GM21526 (cell line): Measurements from ENCODE around the gene NUDT21.
"Not testable (repeated sequence)": the region's sequence is repeated elsewhere in the genome, so short reads cannot be mapped to it uniquely, and the experiment has no call there.

Experiments used
- ATAC-seq: cut with Tn5 transposase; IDR thresholded peaks from one replicate; pipeline ENCODE4 v1.9.1; 2021; ENCODE audit warnings: moderate library complexity; ENCODE audit not compliant: unreplicated experiment, low FRiP score

NUDT21 gene

DNA sequence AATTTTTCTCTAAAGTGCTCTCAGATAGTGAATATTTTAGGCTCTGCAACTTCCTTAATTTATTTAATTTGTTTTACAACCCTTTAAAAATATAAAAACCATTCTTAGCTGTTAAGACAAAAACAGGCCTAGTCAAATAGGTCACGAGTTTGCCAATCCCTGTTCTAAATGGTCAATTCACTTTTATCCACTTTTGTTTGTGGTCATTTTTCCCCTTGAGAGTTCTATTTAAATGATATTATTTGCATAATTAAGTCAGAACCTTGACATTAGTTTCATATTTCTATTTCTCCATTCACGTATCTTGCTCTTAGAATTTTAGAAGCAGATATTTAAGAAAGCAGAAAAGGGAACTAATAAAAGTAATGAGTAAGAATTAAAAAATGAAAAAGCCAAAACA lies 29.8 kb downstream of the NUDT21 start:
- ATAC-seq: no peak

- no peak for ATAC-seq
Measured at GRCh38 chr16:56420613-56421012, 30.5 kb downstream of the NUDT21 start.

GRCh38 chr16:56419740-56420548 lies 31.2 kb downstream of the NUDT21 start:
- no peak for ATAC-seq

DNA sequence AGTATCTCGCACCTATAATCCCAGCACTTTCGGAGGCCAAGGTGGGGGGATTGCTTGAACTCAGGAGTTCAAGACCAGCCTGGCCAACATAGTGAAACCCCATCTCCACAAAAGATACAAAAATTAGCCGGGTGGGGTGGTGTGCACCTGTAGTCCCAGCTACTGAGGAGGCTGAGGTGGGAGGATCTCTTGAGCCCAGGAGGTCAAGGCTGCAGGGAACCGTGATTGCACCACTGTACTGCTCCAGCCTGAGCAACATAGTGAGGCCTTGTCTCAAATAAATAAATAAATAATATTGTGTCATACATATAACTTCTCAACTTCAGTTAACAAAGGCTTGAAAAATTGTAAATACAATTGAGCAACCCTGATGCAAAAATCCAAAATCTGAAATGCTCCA lies 34.0 kb downstream of the NUDT21 start:
- ATAC-seq: no peak

GRCh38 chr16:56415875-56416274 lies 35.3 kb downstream of the NUDT21 start:
- ATAC-seq: no peak

- no peak for ATAC-seq
Measured at GRCh38 chr16:56414366-56414765, 36.8 kb downstream of the NUDT21 start.

DNA sequence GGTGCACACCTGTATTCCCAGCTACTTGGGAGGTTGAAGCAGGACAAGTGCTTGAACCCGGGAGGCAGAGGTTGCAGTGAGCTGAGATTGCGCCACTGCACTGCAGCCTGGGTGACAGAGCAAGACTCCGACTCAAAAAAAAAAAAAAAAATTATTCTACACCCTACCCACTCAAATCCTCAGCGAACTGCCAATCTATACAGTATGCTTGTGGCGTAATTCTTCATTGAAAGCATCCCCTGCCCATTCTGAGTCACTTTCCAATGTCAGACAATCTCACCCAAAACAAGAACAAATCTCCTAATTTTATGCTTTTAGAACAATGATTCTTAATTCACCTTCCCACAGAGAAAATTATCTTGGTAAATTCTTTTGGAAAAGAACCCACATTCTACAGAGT lies 37.8 kb downstream of the NUDT21 start:
- no peak for ATAC-seq

DNA sequence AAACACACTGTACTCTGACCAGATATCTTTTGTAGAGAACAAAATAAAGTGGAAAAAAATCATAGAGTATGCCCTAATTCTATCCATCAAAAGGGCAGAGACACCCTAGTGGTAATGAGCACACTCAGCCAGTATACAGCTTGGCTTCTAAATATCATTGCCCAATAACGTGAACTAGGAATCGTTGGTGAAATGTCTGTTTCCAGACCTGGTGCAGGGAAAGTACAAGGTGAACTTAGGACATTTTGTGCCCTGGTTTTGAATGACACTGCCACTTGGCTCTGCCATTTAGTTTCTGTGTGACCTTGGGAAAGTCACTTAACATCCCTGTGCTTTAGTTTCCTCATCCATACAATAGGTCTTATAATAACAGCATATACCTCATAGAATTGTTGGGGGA lies 39.5 kb downstream of the NUDT21 start:
- ATAC-seq: no peak

DNA sequence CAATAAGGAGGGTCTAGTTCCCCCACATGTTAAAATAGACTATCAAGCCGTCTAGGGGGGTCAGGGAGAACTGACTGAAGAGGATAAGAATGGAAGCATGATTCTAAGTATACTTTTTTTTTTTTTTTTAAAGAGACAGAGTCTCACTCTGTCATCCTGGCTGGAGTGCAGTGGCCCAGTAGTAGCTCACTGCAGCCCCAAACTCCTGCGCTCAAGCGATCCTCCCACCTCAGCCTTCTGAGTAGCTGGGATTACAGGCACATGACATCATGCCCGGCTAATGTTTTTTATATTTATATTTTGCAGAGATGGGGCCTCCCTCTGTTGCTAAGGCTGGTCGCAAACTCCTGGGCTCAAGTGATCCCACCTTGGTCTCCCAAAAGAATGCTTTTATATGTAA lies 40.0 kb downstream of the NUDT21 start:
- ATAC-seq: no peak

- ATAC-seq: no peak
Measured at GRCh38 chr16:56409195-56409594, 41.9 kb downstream of the NUDT21 start.

DNA sequence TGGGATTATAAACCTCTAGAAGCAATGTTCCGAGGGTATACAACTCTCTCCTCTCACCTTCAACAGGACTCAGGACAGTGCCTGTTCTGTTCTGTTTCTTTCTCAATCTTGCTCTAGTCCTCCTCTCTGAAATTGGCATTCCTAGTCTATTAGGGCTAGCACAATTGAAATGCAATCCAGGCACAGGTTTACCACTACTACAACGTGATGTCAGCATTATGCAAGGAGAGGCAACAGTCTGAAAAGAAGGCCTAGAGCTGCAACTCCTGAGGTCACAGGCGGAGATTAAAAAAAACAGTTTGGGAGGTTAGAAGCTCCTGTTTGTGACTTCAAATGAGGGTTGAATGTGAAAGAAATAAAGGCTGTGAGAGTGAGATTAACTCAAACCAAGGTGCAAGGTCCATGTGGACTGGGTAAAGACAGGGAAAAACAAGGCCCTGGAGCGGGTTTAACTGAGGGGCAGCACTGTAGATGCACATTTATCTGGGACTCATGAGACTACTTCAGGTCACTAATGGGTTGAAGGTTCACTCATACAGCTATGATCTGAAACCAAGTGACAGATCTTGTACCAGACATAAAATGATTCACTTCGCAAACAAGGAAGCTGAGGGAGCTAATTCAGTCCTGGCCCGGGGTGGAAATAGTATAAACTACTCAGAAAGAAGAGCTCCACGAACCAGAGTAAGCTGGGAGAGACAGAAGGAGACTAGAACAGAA lies 42.6 kb downstream of the NUDT21 start:
- ATAC-seq: no peak

DNA sequence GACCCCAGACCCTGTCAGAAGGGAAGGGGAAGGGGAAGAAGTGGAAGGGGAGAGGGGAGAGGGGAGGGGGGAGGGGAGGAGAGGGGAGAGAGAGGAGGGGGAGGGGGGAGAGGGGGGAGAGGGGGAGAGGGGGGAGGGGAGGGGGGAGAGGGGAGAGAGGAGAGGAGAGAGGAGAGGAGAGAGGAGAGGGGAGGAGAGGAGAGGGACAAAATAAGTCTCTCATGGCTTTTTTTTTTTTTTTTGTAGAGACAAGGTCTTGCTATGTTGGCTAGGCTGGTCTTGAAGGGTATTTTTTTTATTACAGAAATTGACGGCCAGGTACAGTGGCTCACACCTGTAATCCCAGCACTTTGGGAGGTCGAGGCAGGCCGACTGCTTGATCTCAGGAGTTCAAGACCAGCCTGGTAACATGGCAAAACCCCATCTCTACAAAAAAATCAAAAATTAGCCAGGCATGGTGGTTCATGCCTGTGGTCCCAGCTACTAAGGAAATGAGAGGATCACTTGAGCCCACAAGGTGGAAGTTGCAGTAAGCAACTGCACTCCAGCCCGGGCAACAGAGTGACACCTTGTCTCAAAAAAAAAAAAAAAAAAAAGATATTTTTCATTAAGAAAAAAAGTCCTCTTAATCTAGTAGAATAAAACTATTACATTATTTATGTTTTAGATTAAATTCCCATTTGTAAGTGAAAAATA lies 45.0 kb downstream of the NUDT21 start:
- ATAC-seq: no peak

DNA sequence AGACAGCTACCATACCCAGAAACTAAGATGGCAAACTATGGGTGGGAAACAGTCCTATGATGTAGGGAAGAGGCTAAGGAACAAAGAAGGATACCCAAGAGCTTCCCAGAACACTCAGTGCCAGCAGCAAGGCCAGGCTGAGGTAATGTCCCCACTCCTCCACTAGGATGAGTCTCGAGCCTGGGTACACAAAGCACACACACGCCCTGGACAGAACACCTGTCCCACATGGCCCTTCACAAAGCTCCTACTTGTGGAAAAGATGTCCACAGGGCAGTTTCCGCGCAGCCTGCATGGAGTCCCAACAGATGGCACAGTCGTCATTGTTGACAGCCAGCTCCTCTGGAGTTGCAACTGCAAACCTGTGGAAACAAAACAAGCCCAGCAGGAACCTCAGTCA lies 49.6 kb downstream of the NUDT21 start:
- ATAC-seq: no peak

DNA sequence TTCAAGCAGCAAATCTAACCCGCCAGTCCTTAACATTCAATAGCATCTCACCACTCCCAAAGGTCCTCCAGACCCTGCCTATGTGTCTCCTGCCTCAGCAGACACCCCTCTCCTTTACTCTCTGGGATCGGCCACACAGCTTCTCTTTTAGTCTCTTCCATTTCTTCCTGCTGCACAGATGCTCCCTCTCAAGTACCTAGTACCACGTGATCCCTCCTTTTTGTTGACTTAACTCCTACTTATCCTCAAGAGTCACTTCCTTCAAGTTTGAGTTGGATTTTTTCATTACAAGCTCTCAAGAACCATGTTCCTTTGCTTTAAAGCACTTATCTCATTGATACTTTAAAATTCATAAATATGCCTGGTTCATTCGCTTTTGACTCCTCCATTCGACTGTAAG lies 50.7 kb downstream of the NUDT21 start:
- no peak for ATAC-seq

DNA sequence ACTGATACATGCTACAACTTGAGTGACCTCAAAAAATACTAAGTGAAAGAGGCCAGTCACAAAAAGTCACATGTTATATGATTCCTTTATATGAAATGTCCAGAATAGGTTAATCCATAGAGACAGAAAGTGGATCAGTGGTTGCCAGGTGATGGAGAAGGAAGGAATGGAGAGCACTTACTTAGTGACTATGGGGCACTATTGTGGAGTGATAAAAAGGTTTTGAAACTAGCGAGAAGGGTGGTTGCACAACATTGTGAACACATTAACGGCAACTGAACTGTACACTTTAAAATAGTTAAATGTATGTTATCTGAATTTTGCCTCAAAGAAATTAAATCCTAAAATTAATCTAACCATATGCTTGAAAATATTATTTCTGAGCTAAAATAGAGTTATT lies 51.6 kb downstream of the NUDT21 start:
- ATAC-seq: no peak

DNA sequence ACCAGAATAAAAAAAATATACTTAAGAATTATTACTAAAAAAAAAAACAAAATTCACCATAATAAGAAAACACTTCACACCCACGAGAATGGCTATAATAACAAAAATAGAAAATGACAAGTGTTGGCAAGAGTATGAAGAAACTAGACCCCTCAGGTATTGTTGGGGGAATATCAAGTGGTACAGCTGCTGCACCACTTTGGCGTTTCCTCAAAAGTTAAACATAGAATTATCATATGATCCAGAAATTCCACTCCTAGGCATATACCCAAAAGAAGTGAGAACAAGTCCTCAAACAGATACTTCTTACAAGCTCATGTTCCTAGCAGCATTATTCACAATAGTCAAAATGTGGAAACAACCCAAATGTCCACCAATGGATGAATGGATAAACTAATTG lies 52.1 kb downstream of the NUDT21 start:
- ATAC-seq: no peak

DNA sequence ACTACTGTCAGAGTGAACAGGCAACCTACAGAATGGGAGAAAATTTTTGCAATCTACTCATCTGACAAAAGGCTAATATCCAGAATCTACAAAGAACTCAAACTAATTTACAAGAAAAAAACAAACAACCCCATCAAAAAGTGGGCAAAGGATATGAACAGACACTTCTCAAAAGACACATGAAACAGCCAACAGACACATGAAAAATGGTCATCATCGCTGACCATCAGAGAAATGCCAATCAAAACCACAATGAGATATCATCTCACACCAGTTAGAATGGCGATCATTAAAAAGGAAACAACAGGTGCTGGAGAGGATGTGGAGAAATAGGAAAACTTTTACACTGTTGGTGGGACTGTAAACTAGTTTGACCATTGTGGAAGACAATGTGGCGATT lies 54.4 kb downstream of the NUDT21 start:
- ATAC-seq: not testable (repeated sequence)

DNA sequence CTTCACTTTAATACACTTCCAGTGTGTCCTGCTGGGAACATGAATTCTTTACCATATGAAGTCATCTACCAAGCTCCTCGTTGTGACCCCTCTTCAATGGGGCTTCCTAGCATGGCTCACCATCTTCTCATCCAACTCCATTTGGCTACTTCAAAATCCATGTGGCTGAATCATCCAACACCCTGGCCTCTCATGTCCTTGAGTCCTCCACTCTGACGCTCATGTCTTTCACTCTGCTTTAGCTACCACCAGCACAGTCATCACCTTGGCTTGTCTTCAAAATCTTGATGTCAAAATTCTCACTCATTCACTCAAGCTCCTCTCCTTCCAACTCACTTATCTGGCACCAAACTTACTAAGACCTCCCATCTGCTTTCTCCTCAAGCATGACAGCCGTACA lies 61.6 kb downstream of the NUDT21 start:
- no peak for ATAC-seq

GRCh38 chr16:56388209-56388608 lies 62.9 kb downstream of the NUDT21 start:
- ATAC-seq: no peak

GRCh38 chr16:56387396-56387795 lies 63.7 kb downstream of the NUDT21 start:
- ATAC-seq: no peak

- no peak for ATAC-seq
Measured at GRCh38 chr16:56384074-56384721, 66.9 kb downstream of the NUDT21 start.
